ENCODE results near the gene NDUFB7. TPM values are rescaled to one million over a fixed set of nuclear protein-coding genes. Genes with fewer than 3 reads are reported as not detected.

The NDUFB7 gene
- total and polyA plus RNA-seq, 2 experiments from 2014 or later: 289 to 463 TPM

DNA sequence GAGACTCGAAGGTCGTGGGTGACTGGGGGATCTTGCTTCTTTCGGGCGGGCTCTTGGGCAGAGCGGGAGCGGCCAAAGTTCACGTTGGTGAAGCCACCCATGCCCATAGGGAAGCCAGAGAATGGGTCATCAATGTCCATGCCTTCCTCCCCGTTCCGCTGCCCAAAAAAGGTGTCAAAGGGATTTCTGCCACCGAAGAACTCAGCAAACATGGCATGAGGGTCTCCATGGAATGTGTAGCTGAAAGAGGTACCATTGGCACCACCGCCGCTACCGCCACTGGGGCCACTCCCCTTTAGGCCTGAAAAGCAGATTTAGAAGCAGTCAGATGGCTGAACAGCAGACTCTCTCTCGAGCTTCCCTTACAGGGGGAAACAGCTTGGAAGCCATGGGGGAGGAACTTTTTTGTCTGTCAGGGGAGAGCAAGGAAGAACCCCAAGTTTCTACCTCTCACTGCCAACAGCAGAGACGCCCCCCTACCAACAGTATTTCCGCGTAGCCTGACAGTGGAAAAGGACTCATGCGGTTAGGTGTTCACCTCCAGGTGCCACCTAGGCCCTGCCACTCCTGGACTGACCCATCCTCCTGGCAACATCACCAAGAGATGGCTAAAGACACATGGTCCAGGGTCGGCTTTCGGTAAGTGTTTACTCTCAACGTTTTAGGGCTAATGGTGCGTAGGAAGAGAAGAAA is 55.0 kb downstream of the NDUFB7 start (continued):
- TF ChIP-seq, protein P1, sequence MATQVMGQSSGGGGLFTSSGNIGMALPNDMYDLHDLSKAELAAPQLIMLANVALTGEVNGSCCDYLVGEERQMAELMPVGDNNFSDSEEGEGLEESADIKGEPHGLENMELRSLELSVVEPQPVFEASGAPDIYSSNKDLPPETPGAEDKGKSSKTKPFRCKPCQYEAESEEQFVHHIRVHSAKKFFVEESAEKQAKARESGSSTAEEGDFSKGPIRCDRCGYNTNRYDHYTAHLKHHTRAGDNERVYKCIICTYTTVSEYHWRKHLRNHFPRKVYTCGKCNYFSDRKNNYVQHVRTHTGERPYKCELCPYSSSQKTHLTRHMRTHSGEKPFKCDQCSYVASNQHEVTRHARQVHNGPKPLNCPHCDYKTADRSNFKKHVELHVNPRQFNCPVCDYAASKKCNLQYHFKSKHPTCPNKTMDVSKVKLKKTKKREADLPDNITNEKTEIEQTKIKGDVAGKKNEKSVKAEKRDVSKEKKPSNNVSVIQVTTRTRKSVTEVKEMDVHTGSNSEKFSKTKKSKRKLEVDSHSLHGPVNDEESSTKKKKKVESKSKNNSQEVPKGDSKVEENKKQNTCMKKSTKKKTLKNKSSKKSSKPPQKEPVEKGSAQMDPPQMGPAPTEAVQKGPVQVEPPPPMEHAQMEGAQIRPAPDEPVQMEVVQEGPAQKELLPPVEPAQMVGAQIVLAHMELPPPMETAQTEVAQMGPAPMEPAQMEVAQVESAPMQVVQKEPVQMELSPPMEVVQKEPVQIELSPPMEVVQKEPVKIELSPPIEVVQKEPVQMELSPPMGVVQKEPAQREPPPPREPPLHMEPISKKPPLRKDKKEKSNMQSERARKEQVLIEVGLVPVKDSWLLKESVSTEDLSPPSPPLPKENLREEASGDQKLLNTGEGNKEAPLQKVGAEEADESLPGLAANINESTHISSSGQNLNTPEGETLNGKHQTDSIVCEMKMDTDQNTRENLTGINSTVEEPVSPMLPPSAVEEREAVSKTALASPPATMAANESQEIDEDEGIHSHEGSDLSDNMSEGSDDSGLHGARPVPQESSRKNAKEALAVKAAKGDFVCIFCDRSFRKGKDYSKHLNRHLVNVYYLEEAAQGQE (IDR thresholded peaks at IDR 0.05; ENCODE audit: unreplicated experiment): no peak
- no peak for TF ChIP-seq EZH2phosphoT487 (IDR thresholded peaks at IDR 0.05; ENCODE audit: unreplicated experiment)
- no peak for TF ChIP-seq EZH2 (IDR thresholded peaks at IDR 0.05; ENCODE audit: low read depth, unreplicated experiment)
- TF ChIP-seq, protein P2, sequence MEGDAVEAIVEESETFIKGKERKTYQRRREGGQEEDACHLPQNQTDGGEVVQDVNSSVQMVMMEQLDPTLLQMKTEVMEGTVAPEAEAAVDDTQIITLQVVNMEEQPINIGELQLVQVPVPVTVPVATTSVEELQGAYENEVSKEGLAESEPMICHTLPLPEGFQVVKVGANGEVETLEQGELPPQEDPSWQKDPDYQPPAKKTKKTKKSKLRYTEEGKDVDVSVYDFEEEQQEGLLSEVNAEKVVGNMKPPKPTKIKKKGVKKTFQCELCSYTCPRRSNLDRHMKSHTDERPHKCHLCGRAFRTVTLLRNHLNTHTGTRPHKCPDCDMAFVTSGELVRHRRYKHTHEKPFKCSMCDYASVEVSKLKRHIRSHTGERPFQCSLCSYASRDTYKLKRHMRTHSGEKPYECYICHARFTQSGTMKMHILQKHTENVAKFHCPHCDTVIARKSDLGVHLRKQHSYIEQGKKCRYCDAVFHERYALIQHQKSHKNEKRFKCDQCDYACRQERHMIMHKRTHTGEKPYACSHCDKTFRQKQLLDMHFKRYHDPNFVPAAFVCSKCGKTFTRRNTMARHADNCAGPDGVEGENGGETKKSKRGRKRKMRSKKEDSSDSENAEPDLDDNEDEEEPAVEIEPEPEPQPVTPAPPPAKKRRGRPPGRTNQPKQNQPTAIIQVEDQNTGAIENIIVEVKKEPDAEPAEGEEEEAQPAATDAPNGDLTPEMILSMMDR (conservative IDR thresholded peaks at IDR 0.05; ENCODE audit: low read depth in 2 of 2): no peak

MicroRNAs within 50 kb of the gene (microRNA counts, 767-probe panel; counts per million panel counts)
- not detected for microRNA hsa-miR-639

Small RNAs within 50 kb of the gene (microRNA-seq; reads per million reads assigned to microRNA genes)
- gene MIR639: not detected

Small RNAs within 50 kb of the gene (small RNA-seq; reads per million reads assigned to genes)
- not detected for gene RN7SL842P (ENCODE audit: low replicate concordance)

Other genes with a start within 250 kb of the NDUFB7 start
- 1.5 and 5.5 TPM in 2 replicates for gene ADGRE5, start 190.6 kb downstream of the NDUFB7 start, total RNA-seq (2014; rRNA removed; shearing (Covaris generic))
- gene ADGRE5, start 190.6 kb downstream of the NDUFB7 start, polyA plus RNA-seq (2016; fragmentation: Nextera tagmentation; extraction: Ambion mirVana): 1.4 and 2.1 TPM in 2 replicates
- gene DDX39A, start 152.7 kb downstream of the NDUFB7 start, total RNA-seq (2014; rRNA removed; shearing (Covaris generic)): 156 and 196 TPM in 2 replicates
- gene DDX39A, start 152.7 kb downstream of the NDUFB7 start, polyA plus RNA-seq (2016; fragmentation: Nextera tagmentation; extraction: Ambion mirVana): 185 and 195 TPM in 2 replicates
- 147 and 201 TPM in 2 replicates for gene PKN1, start 138.8 kb downstream of the NDUFB7 start, total RNA-seq (2014; rRNA removed; shearing (Covaris generic))
- gene PKN1, start 138.8 kb downstream of the NDUFB7 start, polyA plus RNA-seq (2016; fragmentation: Nextera tagmentation; extraction: Ambion mirVana): 86.8 and 106 TPM in 2 replicates
- 1.2 TPM in 1 of 2 replicates, not detected in the other for gene PTGER1, start 96.7 kb downstream of the NDUFB7 start, total RNA-seq (2014; rRNA removed; shearing (Covaris generic))
- 0.56 and 0.57 TPM in 2 replicates for gene PTGER1, start 96.7 kb downstream of the NDUFB7 start, polyA plus RNA-seq (2016; fragmentation: Nextera tagmentation; extraction: Ambion mirVana)
- 92.3 and 106 TPM in 2 replicates for gene GIPC1, start 75.9 kb downstream of the NDUFB7 start, total RNA-seq (2014; rRNA removed; shearing (Covaris generic))
- gene GIPC1, start 75.9 kb downstream of the NDUFB7 start, polyA plus RNA-seq (2016; fragmentation: Nextera tagmentation; extraction: Ambion mirVana): 50.9 and 51.6 TPM in 2 replicates
- 53.3 TPM in 2 replicates for gene DNAJB1, start 53.7 kb downstream of the NDUFB7 start, total RNA-seq (2014; rRNA removed; shearing (Covaris generic))
- gene DNAJB1, start 53.7 kb downstream of the NDUFB7 start, polyA plus RNA-seq (2016; fragmentation: Nextera tagmentation; extraction: Ambion mirVana): 43.2 and 44.0 TPM in 2 replicates
- gene TECR, start 42.5 kb downstream of the NDUFB7 start, total RNA-seq (2014; rRNA removed; shearing (Covaris generic)): 104 and 107 TPM in 2 replicates
- gene TECR, start 42.5 kb downstream of the NDUFB7 start, polyA plus RNA-seq (2016; fragmentation: Nextera tagmentation; extraction: Ambion mirVana): 268 and 277 TPM in 2 replicates
- 0.17 TPM in 1 of 2 replicates, not detected in the other for gene CLEC17A, start 11.0 kb upstream of the NDUFB7 start, total RNA-seq (2014; rRNA removed; shearing (Covaris generic))
- 0.21 TPM in 1 of 2 replicates, not detected in the other for gene CLEC17A, start 11.0 kb upstream of the NDUFB7 start, polyA plus RNA-seq (2016; fragmentation: Nextera tagmentation; extraction: Ambion mirVana)
- not detected in 2 replicates for gene ADGRE3, start 102.8 kb upstream of the NDUFB7 start, total RNA-seq (2014; rRNA removed; shearing (Covaris generic))
- gene ADGRE3, start 102.8 kb upstream of the NDUFB7 start, polyA plus RNA-seq (2016; fragmentation: Nextera tagmentation; extraction: Ambion mirVana): not detected in 2 replicates
- 9.1 and 21.6 TPM in 2 replicates for gene ZNF333, start 118.0 kb upstream of the NDUFB7 start, total RNA-seq (2014; rRNA removed; shearing (Covaris generic))
- 4.3 and 7.2 TPM in 2 replicates for gene ZNF333, start 118.0 kb upstream of the NDUFB7 start, polyA plus RNA-seq (2016; fragmentation: Nextera tagmentation; extraction: Ambion mirVana)
- gene ADGRE2, start 206.5 kb upstream of the NDUFB7 start, total RNA-seq (2014; rRNA removed; shearing (Covaris generic)): 2.4 and 2.9 TPM in 2 replicates
- 2.3 and 2.4 TPM in 2 replicates for gene ADGRE2, start 206.5 kb upstream of the NDUFB7 start, polyA plus RNA-seq (2016; fragmentation: Nextera tagmentation; extraction: Ambion mirVana)

All from GM23338 (cell line).